Left cardiac atrium (tissue), 4 donors: ENCODE measurements around the gene HCN2. TPM values are rescaled to one million over a fixed set of nuclear protein-coding genes. Genes with fewer than 3 reads are reported as not detected.
"Not testable (repeated sequence)": the region's sequence is repeated elsewhere in the genome, so short reads cannot be mapped to it uniquely, and the experiment has no call there.

Experiments used
- ATAC-seq, 2 donors: fragments of 200-7000 bp; cut with Tn5 transposase; one replicate each; pipeline ENCODE4 v1.9.1; 2020; ENCODE audit warnings: mild to moderate bottlenecking in 2 of 2, moderate library complexity in 2 of 2
- DNase-seq: peaks from one replicate; pipeline ENCODE4 v3.0.0-alpha.2; 2020
- intact Hi-C, 2 donors: fragments of 100-400 bp; cut with DNase I; formaldehyde crosslinking; loops; one replicate each; pipeline versions ENCODE4 v1.14.1 to v1.15.1; 2022 to 2023
- total RNA-seq, 2 donors: library from RNA; stranded (reverse); fragmentation: NEBNext Ultra II Directional; extraction: Animal tissue kit (Norgen Biotek cat#: 25700); gene quantifications; one replicate each; pipeline ENCODE4 v1.2.1, GENCODE V29; 2021
- donor health status: DM: no; HTN: yes; CAD: no.
- donor health status: DM: no; HTN: yes; CAD: no; lungs with severe emphysema.
- donor health status: DM: yes; HTN: yes; CAD: no.
- donor health status: Dilated cardiomyopathy.

Gene HCN2
- total RNA-seq, 2 donors from 2014 or later, result 4.3 to 10.0 TPM

- no peak for DNase-seq
- intact Hi-C loops, result no loop called here
- no peak for ATAC-seq
These were observed 21.8 kb downstream of the HCN2 start for GRCh38 chr19:611481-611868.

GRCh38 chr19:612941-613340, 23.3 kb downstream of the HCN2 start:
- intact Hi-C loops, result no loop called here
- no peak for DNase-seq
- ATAC-seq, result no peak

GRCh38 chr19:613732-614567, 24.3 kb downstream of the HCN2 start:
- no peak for DNase-seq
- intact Hi-C loops, result no loop called here
- no peak for ATAC-seq

- intact Hi-C loops, result no loop called here
- ATAC-seq (peak in 1 of 2 donors; percentile 23), DNase-seq (no peak)
These were observed 25.9 kb downstream of the HCN2 start for GRCh38 chr19:615619-616018.

- DNase-seq (no peak), ATAC-seq (no peak)
- intact Hi-C loops, result no loop called here
These were observed 26.5 kb downstream of the HCN2 start for GRCh38 chr19:616062-616700.

GRCh38 chr19:616747-617526, 27.3 kb downstream of the HCN2 start:
- intact Hi-C loops, result no loop called here
- no peak for DNase-seq

GRCh38 chr19:617551-618246, 28.0 kb downstream of the HCN2 start:
- intact Hi-C loops, result no loop called here
- DNase-seq (no peak), ATAC-seq (no peak)

More at GRCh38 chr19:616747-617526, 27.3 kb downstream of the HCN2 start:
- ATAC-seq, result no peak

GRCh38 chr19:618247-618619, 28.6 kb downstream of the HCN2 start:
- ATAC-seq, result no peak

GRCh38 chr19:618674-619285, 29.1 kb downstream of the HCN2 start:
- ATAC-seq (no peak), DNase-seq (no peak)
- intact Hi-C loops, result no loop called here

More at GRCh38 chr19:618247-618619, 28.6 kb downstream of the HCN2 start:
- DNase-seq, result no peak
- intact Hi-C loops, result no loop called here

GRCh38 chr19:619286-620002, 29.8 kb downstream of the HCN2 start:
- intact Hi-C loops, result no loop called here
- no peak for DNase-seq

GRCh38 chr19:620166-620862, 30.6 kb downstream of the HCN2 start:
- intact Hi-C loops, result no loop called here
- DNase-seq, result no peak
- no peak for ATAC-seq

More at GRCh38 chr19:619286-620002, 29.8 kb downstream of the HCN2 start:
- ATAC-seq, result no peak

- ATAC-seq, intact Hi-C loops, DNase-seq: not testable (repeated sequence)
These were observed 31.5 kb downstream of the HCN2 start for GRCh38 chr19:621191-621590.

GRCh38 chr19:621819-622218, 32.1 kb downstream of the HCN2 start:
- no peak for ATAC-seq
- intact Hi-C loops, result no loop called here

GRCh38 chr19:622666-623065, 33.0 kb downstream of the HCN2 start:
- ATAC-seq, result no peak
- intact Hi-C loops, result no loop called here
- DNase-seq, result no peak

More at GRCh38 chr19:621819-622218, 32.1 kb downstream of the HCN2 start:
- no peak for DNase-seq

GRCh38 chr19:623175-623916, 33.7 kb downstream of the HCN2 start:
- intact Hi-C loops, result no loop called here
- ATAC-seq (no peak), DNase-seq (no peak)

GRCh38 chr19:623974-624373, 34.3 kb downstream of the HCN2 start:
- intact Hi-C loops, result no loop called here
- DNase-seq (no peak), ATAC-seq (no peak)
